GM13977 (cell line): ENCODE data around the gene SRXN1.

Source experiments
- DNase-seq: peaks from one replicate; pipeline ENCODE4 v3.0.0; 2012; ENCODE audit warnings: low spot score
- in situ Hi-C: fragments of 300-500 bp; cut with MboI; formaldehyde crosslinking; loops from one replicate; pipeline ENCODE4 v1.12.0; 2022; ENCODE audit warnings: low sequenced_read_pairs, low pct_unique_long_range_greater_than_20kb, mixed read lengths, inconsistent platforms; ENCODE audit not compliant: unreplicated experiment
- TF ChIP-seq, protein P1 (sequence below): IDR thresholded peaks from 2 replicates; pipeline ENCODE4 v1.5.1; 2012; ENCODE audit warnings: mild to moderate bottlenecking, control low read depth; ENCODE audit not compliant: insufficient read depth; ENCODE audit errors: extremely low read depth, missing control alignments

The SRXN1 gene

DNA sequence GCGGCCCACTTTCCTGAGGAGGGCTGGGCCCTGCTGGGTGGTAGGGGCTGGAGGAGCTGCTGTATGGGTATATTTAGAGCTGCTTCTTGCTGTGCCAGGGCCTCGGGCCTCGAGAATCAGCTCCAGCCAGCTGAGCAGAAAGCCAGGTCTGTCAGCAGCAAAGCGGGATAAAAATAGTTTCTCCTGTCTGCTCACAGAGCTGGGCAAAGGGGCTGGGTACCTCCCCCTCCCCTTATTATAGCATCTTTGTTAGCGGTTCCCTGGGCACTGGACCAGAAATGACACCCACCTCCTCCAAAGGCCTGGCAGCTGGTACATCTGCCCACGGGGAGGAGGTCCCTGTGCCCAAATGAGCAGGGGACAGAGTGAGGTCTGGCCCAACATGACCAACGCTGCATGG is 16.6 kb upstream of the SRXN1 start:
- no peak for DNase-seq
- in situ Hi-C loops: no loop called here
- TF ChIP-seq, protein P1, sequence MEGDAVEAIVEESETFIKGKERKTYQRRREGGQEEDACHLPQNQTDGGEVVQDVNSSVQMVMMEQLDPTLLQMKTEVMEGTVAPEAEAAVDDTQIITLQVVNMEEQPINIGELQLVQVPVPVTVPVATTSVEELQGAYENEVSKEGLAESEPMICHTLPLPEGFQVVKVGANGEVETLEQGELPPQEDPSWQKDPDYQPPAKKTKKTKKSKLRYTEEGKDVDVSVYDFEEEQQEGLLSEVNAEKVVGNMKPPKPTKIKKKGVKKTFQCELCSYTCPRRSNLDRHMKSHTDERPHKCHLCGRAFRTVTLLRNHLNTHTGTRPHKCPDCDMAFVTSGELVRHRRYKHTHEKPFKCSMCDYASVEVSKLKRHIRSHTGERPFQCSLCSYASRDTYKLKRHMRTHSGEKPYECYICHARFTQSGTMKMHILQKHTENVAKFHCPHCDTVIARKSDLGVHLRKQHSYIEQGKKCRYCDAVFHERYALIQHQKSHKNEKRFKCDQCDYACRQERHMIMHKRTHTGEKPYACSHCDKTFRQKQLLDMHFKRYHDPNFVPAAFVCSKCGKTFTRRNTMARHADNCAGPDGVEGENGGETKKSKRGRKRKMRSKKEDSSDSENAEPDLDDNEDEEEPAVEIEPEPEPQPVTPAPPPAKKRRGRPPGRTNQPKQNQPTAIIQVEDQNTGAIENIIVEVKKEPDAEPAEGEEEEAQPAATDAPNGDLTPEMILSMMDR: no peak

DNA sequence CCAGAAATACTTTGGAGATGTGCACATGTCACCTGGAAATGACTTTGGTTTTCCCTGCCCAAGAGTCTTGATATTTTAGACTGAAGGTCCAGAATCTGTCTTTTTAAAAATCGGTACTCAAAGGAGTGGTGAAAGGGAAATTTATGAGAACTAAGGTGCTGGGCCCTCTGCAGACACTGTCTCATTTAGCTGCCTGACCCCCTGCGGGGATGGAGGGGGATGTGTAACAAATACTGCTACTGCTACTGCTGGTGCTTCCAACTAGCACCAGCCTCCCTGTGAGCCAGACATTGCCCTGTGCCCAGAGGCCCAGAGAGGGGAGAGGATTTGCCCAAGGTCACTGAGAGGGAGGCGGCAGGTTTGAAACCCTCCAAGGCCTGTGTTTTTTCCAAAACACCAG is 15.6 kb upstream of the SRXN1 start:
- DNase-seq: no peak
- in situ Hi-C loops: no loop called here
- TF ChIP-seq, protein P1: no peak

DNA sequence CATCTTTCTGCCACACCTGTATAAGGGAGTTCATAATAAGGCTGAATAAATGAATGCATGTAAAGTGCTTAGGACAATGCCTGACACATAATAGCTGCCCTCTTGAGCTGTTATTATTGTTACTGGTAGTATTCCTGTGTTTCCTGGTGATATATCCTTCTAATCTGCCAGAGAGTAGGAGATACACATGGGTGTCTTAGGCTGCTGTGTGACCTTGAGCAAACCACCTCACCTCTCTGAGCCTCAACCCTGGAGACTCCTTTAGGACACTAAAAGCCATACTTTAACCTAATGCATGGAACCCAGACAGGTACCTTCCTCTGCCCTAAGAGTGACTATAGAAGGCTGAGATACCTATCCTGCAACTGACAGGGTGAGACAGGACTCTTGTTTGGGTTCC is 15.1 kb upstream of the SRXN1 start:
- DNase-seq: no peak
- TF ChIP-seq, protein P1: no peak
- in situ Hi-C loops: no loop called here

DNA sequence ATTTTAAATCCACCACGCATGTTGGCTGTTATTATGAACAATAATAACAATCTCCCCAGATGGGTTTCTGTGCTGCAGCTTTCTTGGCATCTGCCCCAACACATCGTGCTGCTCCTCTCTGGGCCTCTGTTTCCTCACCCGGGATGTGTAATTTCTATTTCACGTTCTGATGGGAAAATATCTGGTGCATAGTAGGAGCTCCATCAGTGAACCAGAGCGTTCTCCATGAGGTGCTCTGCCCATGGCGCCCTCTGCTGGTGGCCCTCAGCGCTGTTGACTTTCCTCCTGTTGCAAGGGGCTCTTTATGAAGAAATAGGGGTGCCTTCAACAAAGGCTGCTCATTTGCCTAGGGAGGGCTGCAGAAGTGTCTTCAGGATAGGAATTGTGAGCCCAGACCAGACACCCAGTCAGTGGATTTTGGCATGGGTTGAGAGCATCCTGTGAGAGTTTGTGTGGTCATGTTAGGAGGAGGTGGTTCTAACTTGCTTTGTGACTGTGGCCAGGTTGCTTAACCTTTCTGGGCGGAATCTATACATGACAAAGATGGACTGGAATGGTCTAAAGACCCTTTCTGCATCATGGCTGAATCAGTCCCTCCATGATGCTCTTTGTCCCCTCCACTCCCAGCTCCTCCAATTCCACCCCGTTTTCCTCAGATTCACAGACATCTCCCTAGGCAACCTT is 14.5 kb upstream of the SRXN1 start:
- TF ChIP-seq, protein P1: peak; percentile 91
- peak; percentile 80 for DNase-seq
- in situ Hi-C loops: no loop called here

DNA sequence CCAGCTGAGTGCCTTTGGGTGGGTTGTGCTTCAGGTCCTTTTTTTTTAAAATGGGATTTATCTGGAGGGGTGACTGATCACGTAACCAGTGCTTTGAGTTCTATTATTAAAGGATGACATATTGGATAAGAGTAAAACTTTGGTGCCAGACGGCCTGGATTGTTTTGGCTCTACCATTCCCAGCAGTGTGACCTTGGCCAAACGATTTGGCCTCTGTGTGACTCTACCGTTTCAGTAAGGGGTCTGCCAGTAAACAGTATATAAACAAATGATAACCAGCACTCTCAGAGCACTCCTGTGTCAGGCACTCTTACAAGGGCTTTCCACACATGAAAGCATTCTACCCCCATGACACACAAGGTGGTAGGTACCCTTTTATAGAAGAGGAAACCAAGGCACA is 13.9 kb upstream of the SRXN1 start:
- in situ Hi-C loops: no loop called here

DNA sequence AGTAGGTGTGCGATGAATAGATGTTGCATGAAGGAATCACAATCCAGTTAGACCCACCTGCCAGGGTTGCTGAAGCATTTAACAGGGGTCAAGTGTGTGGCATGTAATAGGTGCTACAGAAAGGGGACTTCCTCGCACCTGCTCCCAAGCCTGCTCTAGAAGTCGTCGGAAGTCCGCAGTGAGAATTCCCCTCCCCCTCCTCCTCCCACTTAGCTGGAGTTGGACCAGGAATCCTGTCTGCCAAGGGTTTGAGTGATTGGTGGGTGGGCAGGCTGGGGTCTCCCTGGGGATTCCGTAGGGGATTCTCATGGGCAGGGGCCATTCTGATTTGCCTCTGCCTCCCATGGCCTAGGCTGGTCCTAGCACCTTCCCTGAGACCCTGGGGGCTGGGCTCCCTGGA is 12.3 kb upstream of the SRXN1 start:
- DNase-seq: no peak
- TF ChIP-seq, protein P1: no peak
- in situ Hi-C loops: no loop called here

More for the DNA sequence above, 13.9 kb upstream of the SRXN1 start:
- DNase-seq: no peak
- TF ChIP-seq, protein P1: no peak
